ENCODE data around the gene FGFRL1.

FGFRL1 gene

DNA sequence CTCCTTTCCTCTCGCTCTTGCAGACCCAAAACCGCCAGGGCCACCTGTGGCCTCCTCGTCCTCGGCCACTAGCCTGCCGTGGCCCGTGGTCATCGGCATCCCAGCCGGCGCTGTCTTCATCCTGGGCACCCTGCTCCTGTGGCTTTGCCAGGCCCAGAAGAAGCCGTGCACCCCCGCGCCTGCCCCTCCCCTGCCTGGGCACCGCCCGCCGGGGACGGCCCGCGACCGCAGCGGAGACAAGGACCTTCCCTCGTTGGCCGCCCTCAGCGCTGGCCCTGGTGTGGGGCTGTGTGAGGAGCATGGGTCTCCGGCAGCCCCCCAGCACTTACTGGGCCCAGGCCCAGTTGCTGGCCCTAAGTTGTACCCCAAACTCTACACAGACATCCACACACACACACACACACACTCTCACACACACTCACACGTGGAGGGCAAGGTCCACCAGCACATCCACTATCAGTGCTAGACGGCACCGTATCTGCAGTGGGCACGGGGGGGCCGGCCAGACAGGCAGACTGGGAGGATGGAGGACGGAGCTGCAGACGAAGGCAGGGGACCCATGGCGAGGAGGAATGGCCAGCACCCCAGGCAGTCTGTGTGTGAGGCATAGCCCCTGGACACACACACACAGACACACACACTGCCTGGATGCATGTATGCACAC is 13.6 kb downstream of the FGFRL1 start:
- TF ChIP-seq, protein P1, sequence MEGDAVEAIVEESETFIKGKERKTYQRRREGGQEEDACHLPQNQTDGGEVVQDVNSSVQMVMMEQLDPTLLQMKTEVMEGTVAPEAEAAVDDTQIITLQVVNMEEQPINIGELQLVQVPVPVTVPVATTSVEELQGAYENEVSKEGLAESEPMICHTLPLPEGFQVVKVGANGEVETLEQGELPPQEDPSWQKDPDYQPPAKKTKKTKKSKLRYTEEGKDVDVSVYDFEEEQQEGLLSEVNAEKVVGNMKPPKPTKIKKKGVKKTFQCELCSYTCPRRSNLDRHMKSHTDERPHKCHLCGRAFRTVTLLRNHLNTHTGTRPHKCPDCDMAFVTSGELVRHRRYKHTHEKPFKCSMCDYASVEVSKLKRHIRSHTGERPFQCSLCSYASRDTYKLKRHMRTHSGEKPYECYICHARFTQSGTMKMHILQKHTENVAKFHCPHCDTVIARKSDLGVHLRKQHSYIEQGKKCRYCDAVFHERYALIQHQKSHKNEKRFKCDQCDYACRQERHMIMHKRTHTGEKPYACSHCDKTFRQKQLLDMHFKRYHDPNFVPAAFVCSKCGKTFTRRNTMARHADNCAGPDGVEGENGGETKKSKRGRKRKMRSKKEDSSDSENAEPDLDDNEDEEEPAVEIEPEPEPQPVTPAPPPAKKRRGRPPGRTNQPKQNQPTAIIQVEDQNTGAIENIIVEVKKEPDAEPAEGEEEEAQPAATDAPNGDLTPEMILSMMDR (IDR thresholded peaks at IDR 0.05; ENCODE audit: insufficient read depth, missing control alignments), result no peak
- DNase-seq (ENCODE audit: insufficient read length, low spot score) (no peak), FAIRE-seq (no peak)

DNA sequence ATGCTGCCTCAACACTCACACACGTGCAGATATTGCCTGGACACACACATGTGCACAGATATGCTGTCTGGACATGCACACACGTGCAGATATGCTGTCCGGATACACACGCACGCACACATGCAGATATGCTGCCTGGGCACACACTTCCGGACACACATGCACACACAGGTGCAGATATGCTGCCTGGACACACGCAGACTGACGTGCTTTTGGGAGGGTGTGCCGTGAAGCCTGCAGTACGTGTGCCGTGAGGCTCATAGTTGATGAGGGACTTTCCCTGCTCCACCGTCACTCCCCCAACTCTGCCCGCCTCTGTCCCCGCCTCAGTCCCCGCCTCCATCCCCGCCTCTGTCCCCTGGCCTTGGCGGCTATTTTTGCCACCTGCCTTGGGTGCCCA is 14.7 kb downstream of the FGFRL1 start:
- FAIRE-seq (no peak), DNase-seq (ENCODE audit: insufficient read length, low spot score) (no peak)
- TF ChIP-seq, protein P1 (IDR thresholded peaks at IDR 0.05; ENCODE audit: insufficient read depth, missing control alignments), result no peak

DNA sequence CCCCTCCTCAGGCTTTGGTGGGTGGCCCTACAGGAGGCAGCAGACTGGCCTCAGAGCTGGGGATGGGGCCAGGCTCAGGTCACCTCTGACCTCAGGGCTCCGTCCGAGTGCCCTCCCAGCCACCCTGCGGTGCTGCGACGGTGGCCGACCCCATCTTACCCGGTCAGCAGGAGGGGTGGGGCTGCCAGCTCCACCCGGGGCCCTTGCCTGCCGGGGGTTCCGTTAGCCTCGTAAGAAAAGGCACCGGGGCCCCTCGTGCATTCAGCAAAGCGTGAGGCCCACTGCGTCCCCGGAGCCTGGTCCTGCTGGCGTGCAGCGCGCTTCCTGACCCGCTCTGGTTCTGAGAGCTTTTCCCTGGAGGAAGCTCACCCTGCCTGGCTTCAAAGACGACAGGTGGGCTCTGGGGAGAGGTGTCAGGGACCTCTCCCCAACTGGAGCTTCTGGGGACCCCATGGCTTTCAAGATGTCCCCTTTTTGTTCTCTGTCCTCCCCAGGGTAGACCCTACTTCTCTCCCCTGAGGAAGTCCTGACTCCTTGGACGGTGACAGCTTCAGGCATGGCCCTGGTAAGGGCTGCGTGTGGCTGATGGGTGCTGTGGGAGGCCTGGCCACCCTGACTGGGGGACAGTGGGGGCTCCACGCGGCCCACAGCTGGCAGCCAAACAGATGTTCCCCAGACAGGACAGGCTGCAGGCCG is 15.9 kb downstream of the FGFRL1 start:
- FAIRE-seq, result no peak
- TF ChIP-seq, protein P1 (IDR thresholded peaks at IDR 0.05; ENCODE audit: insufficient read depth, missing control alignments), result no peak

DNA sequence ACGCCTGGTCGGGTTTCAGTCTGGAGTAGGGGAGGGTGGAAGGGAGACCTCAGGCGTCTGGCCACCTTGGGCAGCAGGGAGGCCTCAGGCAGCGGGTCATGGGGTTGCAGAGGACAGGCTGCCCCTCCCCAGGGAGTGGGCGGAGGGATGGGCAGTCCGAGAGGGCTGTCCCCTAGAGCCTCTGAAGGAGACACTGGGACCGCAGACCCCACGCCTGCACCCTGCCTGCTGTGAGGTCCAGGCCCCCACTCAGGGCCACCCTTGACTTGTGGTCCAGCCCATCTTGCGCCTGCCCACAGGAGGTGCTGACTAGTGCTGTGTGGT is 16.5 kb downstream of the FGFRL1 start:
- TF ChIP-seq, protein P1 (IDR thresholded peaks at IDR 0.05; ENCODE audit: insufficient read depth, missing control alignments), result no peak
- DNase-seq (ENCODE audit: insufficient read length, low spot score) (no peak), FAIRE-seq (no peak)

More for the DNA sequence above, 15.9 kb downstream of the FGFRL1 start:
- no peak for DNase-seq (ENCODE audit: insufficient read length, low spot score)

DNA sequence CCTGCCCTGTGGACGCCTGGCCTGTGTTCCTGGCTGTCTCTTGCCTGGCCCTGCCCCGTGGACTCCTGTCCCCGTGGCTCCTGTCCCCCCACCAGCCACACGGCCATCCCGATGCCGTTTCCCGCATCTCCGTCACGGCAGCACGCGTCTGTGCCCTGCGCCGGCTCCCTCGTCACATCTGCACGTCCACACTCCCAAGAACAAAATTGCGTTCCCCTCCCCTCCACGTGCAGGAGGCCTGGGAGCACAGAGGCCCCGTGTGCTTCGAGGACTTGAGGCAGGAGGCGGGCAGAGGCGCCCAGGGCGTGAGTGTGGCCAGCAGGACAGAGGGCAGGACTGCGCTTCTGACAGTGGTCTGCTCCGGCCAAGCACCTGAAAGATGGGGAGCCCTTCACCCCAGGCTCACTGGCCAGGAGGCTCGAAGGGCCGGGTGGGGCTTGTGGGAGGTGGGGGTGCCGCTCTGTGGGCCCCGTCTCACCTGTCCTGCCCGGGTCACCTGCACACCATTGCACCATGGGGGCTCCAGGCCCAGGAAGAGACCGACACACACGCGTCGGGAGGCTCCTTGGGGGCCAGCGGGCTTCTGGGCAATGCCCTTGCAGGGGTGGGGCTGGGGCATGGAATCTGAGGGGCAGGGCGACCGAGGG is 17.3 kb downstream of the FGFRL1 start:
- no peak for DNase-seq (ENCODE audit: insufficient read length, low spot score)
- no peak for FAIRE-seq
- TF ChIP-seq, protein P1 (IDR thresholded peaks at IDR 0.05; ENCODE audit: insufficient read depth, missing control alignments), result no peak

DNA sequence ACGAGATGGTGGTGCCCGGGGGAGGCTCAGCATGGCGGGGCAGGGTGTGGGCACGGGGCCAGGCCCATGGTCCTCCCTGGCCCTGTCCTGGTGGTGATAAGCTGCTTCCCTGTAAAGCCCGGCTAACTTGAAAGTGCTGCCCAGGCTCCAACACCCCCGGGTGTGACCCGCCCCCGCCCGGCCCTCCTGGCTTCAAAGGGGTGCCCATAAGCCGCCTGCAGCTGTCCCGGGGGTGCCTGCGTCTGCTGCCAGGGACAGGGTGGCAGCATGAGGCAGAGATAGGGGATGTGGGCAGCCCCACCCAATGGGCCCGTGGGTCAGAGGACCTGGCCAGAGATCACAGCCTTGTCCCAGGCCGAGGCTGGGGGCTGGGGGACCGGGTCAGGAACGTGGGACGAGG is 18.1 kb downstream of the FGFRL1 start:
- DNase-seq (ENCODE audit: insufficient read length, low spot score), result no peak
- FAIRE-seq, result no peak

More for the DNA sequence above, 18.1 kb downstream of the FGFRL1 start:
- TF ChIP-seq, protein P1 (IDR thresholded peaks at IDR 0.05; ENCODE audit: insufficient read depth, missing control alignments), result no peak

All from D721Med (cell line).